GM19023 (cell line): ENCODE data around the gene CYP2A13.
"Not testable (repeated sequence)": the region's sequence is repeated elsewhere in the genome, so short reads cannot be mapped to it uniquely, and the experiment has no call there.

Source experiments
- ATAC-seq: cut with Tn5 transposase; IDR thresholded peaks from one replicate; pipeline ENCODE4 v1.9.1; 2021; ENCODE audit warnings: mild to moderate bottlenecking, moderate library complexity; ENCODE audit not compliant: unreplicated experiment

CYP2A13 gene, protein sequence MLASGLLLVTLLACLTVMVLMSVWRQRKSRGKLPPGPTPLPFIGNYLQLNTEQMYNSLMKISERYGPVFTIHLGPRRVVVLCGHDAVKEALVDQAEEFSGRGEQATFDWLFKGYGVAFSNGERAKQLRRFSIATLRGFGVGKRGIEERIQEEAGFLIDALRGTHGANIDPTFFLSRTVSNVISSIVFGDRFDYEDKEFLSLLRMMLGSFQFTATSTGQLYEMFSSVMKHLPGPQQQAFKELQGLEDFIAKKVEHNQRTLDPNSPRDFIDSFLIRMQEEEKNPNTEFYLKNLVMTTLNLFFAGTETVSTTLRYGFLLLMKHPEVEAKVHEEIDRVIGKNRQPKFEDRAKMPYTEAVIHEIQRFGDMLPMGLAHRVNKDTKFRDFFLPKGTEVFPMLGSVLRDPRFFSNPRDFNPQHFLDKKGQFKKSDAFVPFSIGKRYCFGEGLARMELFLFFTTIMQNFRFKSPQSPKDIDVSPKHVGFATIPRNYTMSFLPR

DNA sequence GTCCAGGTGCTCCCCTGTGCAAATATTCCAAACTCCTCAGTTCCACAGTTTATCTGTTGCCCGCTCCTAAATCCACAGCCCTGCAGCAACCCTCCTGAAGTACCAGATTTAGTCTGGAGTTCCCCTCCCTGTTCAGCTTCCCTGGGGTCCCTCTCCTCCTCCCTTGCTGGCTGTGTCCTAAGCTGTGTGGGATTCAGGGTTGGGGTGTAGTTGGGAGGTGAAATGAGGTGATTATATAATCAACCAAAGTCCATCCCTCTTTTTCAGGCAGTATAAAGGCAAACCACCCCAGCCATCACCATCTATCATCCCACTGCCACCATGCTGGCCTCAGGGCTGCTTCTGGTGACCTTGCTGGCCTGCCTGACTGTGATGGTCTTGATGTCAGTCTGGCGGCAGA, at the start of gene CYP2A13:
TSS of gene CYP2A13 (plus strand) at position 301 of the 400 bp plus-strand sequence. CDS start at position 322, 21 bp downstream.
- no peak for ATAC-seq

DNA sequence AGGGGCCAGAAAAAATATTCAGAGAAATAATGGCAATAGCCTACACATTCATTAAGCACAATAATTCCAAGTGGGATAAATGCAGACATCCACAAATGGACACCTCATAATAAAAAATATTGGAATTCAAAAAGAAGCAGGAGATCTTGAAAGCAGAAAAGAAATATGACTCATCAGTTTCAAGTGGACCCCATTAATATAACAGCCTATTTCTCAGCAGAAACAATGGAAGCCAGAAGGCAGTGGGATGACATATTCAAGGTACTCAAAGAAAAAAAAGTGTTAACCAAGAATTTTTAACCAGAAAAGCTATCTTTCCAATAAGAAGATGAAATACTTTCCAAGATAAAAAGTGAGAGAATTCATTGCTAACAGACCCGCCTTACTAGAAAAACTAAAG, 48.4 kb upstream of the CYP2A13 start:
- no peak for ATAC-seq

DNA sequence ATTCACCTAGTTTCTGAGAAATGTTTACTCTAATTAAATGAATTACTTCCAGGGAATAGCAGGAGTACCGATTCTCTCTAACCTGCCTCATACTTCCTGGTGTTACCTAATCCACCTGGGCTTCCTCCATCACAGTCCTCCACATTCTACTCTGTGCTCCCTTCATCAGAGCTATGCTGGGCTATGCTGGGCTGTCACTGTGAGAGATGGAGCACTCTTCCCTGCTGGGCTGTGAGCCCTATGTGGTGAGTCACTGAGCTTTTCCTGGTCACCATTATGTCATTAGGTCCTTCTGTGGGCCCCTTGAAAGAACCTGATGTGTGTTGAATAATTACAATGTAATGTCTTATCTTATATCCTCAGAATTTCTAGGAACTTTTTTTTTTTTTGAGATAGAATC, 43.2 kb upstream of the CYP2A13 start:
- not testable (repeated sequence) for ATAC-seq

DNA sequence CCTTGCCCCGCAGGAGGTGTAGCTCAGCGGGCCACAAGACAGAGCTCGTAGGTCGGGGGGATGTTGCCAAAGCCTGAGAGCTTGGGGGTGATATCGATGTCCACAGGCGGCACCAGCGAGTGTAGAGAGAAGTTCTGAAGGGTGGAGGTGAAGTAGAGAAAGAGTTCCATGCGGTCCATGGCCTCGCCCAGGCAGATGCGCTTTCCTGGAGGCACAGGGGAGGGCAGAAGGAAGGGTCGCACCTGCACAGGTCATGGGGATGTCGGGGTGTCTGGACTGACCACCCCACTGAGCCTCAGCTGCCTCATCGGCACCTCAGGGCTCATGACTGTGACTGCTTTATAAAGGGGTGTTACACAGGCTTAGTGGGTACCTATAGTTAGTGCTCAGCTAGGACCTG, 37.8 kb upstream of the CYP2A13 start:
- no peak for ATAC-seq

DNA sequence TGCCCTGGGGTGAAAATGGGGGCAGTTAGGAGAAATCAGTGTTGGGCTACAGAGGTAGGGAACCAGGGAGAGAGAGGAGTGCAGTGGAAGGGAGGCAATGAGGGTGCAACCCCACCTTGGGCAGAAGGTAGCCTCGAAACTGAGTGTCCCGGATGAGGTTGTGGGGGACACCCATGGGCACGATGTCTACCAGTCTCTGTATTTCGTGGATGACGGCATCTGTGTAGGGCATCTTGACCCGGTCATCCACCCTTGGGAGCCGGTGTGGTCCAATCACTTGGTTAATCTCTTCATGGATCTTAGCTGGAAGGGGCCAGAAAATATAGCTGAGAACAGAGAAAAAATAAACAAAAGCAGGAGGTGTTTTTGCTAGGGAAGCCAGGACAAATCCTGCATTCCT, 36.1 kb upstream of the CYP2A13 start:
- not testable (repeated sequence) for ATAC-seq

DNA sequence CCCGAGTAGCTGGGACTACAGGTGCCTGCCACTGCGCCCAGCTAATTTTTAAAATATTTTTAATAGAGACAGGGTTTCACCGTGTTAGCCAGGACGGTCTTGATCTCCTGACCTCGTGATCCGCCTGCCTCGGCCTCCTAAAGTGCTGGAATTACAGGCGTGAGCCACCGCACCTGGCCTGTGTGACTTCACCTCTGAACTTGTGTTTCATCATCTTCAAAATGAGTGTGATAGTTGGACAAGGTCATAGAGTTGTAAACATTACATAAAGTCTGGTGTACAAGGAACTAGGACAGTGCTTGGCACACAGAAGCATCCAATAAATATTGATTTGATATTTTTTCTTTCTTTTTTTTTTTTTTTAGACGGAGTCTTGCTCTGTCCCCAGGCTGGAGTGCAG, 34.9 kb upstream of the CYP2A13 start:
- not testable (repeated sequence) for ATAC-seq

DNA sequence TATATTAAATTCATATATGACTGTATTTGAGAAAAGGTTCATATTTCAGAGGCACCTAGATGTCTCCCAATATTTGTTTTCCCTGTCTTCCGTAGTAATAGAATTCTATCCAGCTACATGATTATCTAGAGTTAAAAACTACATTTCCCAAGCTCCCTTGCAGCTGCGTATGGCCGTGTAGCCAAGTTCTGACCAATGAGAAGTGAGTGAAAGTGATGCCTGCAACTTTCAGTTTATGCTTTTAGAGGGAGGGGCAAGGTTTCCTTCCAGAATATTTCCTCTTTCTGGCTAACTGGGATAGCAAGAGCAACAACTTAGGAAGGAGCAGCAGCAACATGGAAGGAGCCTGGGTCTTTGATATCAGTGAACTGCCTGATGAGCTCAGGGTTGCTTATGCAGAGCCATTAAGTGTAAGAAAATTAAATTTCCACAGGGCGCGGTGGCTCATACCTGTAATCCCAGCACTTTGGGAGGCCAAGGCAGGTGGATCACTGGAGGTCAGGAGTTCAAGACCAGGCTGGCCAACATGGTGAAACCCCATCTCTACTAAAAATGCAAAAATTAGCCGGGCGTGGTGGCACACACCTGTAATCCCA, 23.2 kb upstream of the CYP2A13 start:
- no peak for ATAC-seq

DNA sequence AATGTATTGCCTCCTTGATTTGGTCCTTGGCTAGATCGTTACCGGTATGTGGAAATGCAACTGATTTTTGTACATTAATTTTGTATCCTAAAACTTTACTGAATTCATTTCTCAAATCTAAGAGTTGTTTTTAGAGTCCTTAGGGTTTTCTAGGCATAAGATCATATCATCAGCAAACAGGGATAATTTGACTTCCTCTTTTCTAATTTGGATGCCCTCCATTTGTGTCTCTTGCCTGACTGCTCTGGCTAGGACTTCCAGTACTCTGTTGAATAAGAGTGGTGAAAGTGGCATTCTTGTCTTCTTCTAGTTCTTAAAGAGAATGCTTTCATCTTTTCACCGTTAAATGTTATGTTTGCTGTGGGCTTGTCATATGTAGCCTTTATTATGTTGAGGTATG, 12.0 kb upstream of the CYP2A13 start:
- no peak for ATAC-seq

DNA sequence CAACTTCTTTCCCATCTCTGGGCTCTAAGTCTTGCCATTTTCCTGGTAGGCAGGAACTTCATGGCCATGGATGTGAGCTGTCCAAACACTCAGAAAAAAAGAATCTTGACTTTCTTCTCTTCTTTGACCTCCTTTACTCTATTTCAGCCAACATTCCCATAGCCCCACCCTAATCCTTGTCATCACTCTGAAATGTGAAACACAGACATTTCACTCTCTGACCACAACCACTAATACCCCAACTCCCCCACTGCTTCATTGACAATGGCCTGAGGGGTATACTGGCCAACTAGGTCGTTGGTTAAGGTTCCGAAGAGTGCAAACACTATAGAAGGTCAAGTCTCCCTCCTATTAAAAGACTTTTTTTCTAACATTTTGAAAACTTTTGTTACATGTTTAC, 4.7 kb upstream of the CYP2A13 start:
- ATAC-seq: no peak

DNA sequence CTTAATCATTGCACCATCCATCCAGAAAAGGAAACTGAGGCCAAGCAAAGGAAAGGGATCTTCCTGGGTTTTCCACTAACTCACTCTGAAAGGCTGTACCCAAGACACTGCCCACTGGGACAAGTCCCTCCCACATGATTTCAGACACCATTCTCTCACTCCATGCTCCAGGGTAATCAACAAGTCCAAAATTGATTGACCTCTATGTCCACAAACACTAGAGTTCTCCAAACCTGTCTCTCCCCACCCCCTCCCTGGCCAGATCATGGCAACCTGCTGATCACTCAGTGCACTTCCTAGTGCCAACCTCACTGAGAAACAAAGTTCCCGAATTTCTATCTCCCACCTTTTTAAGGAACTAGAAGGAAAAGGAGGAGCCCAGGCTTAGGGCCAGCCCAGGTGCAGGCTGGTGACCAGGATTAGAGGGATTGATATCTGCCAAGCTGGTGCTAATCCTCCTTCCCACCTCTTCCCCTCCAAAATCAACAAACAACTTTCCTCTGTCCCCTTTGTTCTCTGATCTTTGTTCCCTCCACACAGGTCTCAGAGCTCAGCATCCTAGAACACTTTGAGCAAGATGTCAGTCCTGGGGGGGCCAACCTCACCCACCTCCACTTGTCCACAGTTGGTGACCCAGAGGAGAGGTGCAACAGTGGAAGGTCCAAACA, 2.4 kb upstream of the CYP2A13 start:
- no peak for ATAC-seq

DNA sequence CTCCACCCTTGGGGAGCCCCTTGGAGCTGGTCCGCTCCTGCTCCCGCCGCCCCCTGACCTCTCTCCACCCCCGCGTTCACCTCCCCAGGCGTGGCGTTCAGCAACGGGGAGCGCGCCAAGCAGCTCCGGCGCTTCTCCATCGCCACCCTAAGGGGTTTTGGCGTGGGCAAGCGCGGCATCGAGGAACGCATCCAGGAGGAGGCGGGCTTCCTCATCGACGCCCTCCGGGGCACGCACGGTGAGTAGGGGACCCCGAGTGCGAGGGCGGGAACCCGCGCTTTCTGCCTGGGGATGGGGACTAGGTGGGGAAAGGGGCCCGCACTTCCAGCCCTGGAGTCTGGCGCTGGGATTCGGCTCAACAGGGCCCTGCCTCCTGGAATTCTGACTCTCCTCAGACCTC, 1.7 kb downstream of the CYP2A13 start:
- ATAC-seq: no peak

DNA sequence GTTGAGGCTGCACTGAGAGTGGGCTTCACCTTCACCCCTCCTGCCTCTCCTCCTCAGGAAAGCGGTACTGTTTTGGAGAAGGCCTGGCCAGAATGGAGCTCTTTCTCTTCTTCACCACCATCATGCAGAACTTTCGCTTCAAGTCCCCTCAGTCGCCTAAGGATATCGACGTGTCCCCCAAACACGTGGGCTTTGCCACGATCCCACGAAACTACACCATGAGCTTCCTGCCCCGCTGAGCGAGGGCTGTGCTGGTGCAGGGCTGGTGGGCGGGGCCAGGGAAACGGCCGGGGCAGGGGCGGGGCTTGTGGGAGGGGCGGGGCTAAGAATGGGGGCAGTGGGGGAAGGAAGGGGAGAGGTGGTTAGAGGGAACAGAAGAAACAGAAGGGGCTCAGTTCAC, 7.5 kb downstream of the CYP2A13 start:
- no peak for ATAC-seq

DNA sequence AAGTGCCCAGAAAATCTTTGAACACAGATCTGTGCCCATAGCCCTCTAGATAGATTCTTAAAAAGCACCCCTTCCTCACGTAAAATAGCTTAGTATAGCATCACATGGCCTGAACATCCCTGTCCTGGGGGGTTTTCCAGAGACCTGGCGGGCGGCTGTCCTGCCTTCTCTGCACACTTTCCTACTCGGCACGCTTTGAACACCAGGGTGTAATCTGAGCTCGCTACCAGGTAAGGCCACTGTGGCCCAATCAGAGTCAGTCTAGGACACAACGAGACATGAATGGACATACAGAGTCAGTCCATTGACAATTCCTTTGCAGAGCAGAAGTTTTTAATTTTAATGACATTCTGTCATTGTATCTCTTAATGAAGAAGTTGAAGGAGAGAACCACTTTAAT, 8.1 kb downstream of the CYP2A13 start:
- ATAC-seq: no peak

DNA sequence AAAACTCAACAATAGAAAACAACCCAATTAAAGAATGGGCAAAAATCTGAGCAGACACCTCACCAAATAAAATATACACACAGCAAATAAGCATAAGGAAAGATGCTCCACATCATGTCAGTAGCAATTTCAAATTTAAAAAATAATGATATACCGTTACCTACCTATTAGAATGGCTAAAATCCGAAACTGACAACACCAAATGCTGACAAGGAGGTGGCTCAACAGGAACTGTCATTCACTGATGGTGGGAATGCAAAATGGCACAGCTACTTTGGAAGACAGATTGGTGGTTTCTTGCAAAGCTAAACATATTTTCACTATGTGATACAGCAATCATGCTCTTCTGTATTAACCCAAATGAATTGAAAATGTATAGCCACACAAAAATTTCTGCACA, 9.1 kb downstream of the CYP2A13 start:
- ATAC-seq: no peak

DNA sequence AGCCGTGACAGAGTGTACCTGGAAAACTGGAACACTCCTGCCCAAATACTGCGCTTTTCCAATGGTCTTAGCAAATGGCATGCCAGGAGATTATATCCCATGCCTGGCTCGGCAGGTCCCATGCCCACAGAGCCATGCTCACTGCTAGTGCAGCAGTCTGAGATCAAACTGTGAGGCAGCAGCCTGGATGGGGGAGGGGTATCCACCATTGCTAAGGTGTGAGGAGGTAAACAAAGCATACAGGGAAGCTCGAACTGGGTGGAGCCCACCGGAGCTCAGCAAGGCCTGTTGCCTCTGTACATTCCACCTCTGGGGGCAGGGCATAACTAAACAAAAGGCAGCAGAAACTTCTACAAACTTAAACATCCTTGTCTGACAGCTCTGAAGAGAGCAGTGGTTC, 10.5 kb downstream of the CYP2A13 start:
- no peak for ATAC-seq

DNA sequence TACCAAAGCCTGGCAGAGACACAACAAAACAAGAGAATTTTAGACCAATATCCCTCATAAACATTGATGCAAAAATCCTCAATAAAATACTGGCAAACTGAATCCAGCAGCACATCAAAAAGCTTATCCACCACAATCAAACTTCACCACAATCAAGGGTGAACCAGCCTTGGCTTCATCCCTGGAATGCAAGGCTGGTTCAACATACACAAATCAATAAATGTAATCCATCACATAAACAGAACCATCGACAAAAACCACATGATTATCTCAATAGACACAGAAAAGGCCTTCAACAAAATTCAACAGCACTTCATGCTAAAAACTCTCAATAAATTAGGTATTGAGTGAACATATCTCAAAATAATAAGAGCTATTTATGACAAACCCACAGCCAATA, 14.0 kb downstream of the CYP2A13 start:
- ATAC-seq: not testable (repeated sequence)

DNA sequence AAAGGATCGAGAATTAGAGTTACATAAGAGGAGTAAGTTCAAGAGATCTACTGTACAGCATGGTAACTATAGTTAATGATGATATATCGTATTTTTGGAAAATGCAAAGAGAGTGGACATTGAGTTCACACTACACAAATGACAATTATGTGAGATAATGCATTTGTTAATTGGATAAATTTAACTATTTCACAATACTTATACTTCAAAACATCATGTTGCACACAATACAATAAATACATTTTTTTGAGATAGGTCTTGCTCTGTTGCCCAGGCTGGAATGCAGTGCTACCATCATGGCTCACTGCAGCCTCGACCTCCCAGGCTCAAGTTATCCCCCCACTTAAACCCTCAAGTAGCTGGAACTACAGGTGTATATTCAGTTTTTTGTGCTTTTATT, 17.9 kb downstream of the CYP2A13 start:
- no peak for ATAC-seq

DNA sequence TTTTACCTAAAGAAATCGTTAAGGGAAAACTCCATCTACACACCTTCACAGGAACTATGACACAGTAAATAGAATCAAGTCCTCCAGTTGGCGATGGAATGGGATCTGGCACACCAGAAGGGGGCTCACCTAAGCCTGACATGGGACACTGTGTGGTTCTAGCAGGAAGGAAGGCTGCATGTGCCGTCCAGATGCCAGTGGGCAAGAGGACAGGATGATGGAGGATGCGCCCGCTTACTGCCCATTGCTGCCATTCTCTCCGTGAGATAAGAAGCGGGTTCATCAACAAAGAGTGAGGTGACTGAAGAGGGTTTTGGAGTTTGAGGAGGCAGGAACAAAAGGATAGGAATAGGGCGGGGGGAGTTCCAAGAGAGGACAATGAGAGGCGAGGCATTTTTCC, 23.0 kb downstream of the CYP2A13 start:
- no peak for ATAC-seq

DNA sequence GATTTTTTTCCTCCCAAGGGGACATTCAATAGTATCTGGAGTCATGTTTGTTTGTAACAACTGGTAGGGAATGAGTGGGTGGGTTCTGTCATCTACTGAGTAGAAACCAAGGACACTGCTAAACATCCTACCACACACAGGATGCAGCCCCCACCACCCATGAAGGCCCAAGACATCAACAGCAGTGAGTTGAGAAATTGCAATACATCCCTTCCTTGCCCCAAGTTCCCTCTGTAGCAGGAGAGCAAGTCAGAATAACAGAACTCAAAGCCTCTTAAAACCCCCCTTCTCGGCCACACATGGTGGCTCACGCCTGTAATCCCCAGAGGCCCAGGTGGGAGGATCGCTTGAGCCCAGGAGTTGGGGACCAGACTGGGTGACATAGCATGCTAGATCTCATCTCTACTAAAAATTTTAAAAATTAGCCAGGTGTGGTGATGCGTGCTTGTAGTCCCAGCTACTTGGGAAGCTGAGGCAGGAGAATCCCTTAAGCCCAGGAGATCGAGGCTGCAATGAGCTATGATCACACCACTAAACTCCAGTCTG, 23.6 kb downstream of the CYP2A13 start:
- no peak for ATAC-seq

DNA sequence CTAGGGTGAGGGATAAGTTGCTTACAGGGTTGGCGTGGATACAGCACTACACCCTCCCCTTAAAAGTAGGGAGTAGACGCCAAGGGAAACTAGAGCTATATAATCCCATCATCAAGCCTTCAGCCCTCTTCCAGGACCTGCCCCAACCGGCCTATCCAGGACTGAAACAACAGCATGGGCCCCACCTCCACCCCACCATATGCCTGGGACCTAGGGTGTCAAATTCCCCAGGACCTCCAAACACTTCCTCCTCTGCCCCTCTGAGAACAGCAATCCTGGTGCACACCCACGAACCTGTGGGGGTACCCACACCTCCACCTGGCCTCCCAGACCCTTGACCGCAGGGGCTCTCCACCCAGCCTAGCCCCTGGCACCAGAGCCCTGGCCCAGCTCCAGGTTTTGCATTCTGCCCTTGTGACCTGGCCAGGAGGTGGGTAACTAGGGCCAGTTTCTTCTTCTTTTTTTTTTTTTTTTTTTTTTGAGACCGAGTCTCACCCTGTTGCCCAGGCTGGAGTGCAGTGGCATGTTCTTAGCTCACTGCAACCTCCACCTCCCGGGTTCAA, 24.6 kb downstream of the CYP2A13 start:
- no peak for ATAC-seq

DNA sequence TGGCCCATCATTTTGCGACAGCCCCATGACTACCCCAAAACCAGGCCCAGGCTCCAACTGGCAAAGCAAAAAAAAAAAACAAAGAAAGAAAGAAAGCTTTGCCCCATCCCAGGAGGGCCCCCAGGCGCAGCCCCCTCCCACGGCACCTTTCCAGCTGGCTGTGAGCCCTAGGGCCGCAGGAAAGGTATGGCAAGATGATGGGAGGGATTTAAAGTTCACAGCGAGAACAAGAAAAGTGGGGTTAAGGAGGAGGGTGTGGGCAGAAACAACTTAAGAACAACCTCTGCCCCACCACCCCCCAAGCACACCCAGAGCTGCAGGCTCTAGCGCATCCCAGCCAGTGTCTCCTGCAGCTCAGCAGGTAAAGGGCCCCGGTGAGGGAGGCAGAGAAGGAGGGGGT, 25.9 kb downstream of the CYP2A13 start, which contains the start of gene CYP2F1:
TSS of gene CYP2F1 (plus strand) at position 301 of the 400 bp plus-strand sequence. CDS start 1,757 bp downstream, outside the sequence.
- no peak for ATAC-seq
